ENCODE results near the gene IL22RA1. TPM values are rescaled to one million over a fixed set of nuclear protein-coding genes. Genes with fewer than 3 reads are reported as not detected.

The IL22RA1 gene
- total and polyA plus RNA-seq, 9 of the 15 experiments (the other 6 are each of a cell fraction or from before 2014, with no cell fraction given), result not detected

GRCh38 chr1:24156542-24157260, 13.8 kb upstream of the IL22RA1 start (continued):
- TF ChIP-seq, protein P1, sequence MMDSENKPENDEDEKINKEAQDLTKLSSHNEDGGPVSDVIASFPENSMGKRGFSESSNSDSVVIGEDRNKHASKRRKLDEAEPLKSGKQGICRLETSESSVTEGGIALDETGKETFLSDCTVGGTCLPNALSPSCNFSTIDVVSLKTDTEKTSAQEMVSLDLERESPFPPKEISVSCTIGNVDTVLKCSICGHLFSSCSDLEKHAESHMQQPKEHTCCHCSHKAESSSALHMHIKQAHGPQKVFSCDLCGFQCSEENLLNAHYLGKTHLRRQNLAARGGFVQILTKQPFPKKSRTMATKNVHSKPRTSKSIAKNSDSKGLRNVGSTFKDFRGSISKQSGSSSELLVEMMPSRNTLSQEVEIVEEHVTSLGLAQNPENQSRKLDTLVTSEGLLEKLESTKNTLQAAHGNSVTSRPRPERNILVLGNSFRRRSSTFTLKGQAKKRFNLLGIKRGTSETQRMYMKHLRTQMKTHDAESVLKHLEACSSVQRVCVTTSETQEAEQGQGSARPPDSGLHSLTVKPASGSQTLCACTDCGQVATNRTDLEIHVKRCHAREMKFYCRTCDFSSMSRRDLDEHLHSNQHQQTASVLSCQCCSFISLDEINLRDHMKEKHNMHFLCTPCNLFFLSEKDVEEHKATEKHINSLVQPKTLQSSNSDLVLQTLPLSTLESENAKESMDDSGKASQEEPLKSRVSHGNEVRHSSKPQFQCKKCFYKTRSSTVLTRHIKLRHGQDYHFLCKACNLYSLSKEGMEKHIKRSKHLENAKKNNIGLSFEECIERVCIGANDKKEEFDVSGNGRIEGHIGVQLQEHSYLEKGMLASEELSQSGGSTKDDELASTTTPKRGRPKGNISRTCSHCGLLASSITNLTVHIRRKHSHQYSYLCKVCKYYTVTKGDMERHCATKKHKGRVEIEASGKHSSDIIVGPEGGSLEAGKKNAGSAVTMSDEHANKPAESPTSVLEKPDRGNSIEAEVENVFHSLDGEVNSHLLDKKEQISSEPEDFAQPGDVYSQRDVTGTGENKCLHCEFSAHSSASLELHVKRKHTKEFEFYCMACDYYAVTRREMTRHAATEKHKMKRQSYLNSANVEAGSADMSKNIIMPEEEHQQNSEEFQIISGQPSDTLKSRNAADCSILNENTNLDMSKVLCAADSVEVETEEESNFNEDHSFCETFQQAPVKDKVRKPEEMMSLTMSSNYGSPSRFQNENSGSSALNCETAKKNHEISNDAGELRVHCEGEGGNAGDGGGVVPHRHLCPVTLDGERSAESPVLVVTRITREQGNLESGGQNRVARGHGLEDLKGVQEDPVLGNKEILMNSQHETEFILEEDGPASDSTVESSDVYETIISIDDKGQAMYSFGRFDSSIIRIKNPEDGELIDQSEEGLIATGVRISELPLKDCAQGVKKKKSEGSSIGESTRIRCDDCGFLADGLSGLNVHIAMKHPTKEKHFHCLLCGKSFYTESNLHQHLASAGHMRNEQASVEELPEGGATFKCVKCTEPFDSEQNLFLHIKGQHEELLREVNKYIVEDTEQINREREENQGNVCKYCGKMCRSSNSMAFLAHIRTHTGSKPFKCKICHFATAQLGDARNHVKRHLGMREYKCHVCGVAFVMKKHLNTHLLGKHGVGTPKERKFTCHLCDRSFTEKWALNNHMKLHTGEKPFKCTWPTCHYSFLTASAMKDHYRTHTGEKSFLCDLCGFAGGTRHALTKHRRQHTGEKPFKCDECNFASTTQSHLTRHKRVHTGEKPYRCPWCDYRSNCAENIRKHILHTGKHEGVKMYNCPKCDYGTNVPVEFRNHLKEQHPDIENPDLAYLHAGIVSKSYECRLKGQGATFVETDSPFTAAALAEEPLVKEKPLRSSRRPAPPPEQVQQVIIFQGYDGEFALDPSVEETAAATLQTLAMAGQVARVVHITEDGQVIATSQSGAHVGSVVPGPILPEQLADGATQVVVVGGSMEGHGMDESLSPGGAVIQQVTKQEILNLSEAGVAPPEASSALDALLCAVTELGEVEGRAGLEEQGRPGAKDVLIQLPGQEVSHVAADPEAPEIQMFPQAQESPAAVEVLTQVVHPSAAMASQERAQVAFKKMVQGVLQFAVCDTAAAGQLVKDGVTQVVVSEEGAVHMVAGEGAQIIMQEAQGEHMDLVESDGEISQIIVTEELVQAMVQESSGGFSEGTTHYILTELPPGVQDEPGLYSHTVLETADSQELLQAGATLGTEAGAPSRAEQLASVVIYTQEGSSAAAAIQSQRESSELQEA (IDR thresholded peaks at IDR 0.05; ENCODE audit: low read depth), result no peak
- no peak for TF ChIP-seq MEF2D (tag; conservative IDR thresholded peaks at IDR 0.05; ENCODE audit: low read depth)
- no peak for TF ChIP-seq HINFP (tag; conservative IDR thresholded peaks at IDR 0.05; ENCODE audit: low read depth)
- TF ChIP-seq CEBPG (CRISPR knock-in tag; IDR thresholded peaks at IDR 0.05), result no peak
- no peak for TF ChIP-seq CEBPG (tag; conservative IDR thresholded peaks at IDR 0.05 in 1 of 2, IDR thresholded peaks at IDR 0.05 in 1 of 2)
- no peak for TF ChIP-seq FOXM1 (IDR thresholded peaks at IDR 0.05; ENCODE audit: low read depth)
- no peak for TF ChIP-seq FOXM1 (CRISPR knock-in tag; IDR thresholded peaks at IDR 0.05; ENCODE audit: low read depth)
- TF ChIP-seq, protein P2, sequence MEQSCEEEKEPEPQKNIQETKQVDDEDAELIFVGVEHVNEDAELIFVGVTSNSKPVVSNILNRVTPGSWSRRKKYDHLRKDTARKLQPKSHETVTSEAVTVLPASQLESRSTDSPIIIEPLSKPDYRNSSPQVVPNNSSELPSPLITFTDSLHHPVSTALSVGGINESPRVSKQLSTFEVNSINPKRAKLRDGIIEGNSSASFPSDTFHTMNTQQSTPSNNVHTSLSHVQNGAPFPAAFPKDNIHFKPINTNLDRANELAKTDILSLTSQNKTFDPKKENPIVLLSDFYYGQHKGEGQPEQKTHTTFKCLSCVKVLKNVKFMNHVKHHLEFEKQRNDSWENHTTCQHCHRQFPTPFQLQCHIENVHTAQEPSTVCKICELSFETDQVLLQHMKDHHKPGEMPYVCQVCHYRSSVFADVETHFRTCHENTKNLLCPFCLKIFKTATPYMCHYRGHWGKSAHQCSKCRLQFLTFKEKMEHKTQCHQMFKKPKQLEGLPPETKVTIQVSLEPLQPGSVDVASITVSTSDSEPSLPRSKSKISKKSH (CRISPR knock-in tag; IDR thresholded peaks at IDR 0.05), result no peak
- TF ChIP-seq CREBBP (IDR thresholded peaks at IDR 0.05; ENCODE audit: low read depth, low read length), result no peak
- no peak for TF ChIP-seq SUPT5H (IDR thresholded peaks at IDR 0.05)
- no peak for TF ChIP-seq SLC30A9 (CRISPR knock-in tag; IDR thresholded peaks at IDR 0.05)
- TF ChIP-seq POLR2H (tag; IDR thresholded peaks at IDR 0.05; ENCODE audit: low read depth), result no peak

All from K562 (cell line).